Inferior parietal cortex (tissue), 1 donor: ENCODE measurements around the gene KLK8.

Experiments
- DNase-seq: peaks from one replicate; pipeline ENCODE4 v3.0.0-alpha.2; 2016; ENCODE audit errors: extremely low spot score

The KLK8 gene

DNA sequence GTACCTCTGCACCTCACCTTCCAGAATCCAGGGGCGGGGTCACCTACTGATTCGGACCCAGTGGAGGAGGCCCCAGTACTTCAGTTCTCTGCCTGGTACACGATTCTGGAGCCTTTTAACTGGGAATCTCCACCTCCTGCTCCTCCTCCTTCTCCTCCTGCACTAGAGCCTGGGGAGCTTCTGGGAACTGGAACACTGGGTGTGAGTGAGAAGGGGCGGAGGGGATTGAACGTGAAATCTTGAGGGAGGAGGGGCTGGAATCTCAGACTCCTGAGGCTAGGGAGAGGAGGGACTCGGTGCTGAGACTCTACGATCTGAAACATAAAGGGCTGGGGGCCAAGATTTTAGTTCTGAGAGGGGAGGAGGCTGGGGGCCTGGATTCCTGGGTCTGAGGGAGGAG is at the start of gene KLK8:
KLK8 (minus strand) TSS at position 90 of the 400 bp plus-strand sequence. CDS start 437 bp downstream, outside the sequence.
- DNase-seq = no peak

- DNase-seq = no peak
These were observed 45.6 kb upstream of the KLK8 start for GRCh38 chr19:51047031-51047335.

GRCh38 chr19:51044327-51044726 is 42.9 kb upstream of the KLK8 start:
- no peak for DNase-seq

DNA sequence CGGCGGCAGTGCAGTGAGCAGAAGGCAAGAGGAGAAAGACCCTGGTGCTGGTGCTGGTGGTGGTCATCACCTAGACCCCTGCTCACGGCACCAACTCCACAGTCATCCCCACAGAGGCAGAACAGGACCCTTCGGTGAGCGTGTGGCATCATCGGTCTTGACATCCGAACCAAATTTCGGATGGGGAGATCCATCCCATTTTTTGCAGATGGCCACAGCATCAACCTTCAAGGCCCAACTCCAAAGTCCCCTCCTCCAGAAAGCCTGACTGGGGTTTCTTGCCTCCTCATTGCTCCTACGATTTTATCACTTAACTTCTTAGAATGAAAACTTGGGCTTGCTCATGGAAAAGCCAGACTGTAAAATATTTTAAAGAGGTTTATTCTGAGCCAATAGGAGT is 42.1 kb upstream of the KLK8 start:
- no peak for DNase-seq

DNA sequence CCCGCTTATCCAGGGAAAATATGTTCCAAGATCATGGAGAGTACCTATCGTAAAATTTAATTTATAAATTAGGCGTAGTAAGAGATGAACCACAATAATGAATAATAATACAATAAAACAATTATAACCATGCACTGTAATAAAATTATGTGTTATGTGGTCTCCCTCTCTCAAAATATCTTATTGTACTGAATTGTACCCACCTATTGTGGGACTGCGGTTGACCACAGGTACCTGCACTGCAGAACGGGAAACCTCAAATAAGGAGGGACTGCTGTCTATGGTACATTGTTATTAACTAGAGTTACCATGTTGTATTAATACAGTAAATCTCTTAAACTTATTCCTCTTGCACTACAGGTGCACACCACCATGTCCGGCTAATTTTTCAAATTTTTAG is 38.7 kb upstream of the KLK8 start:
- DNase-seq = no peak

- DNase-seq = no peak
These were observed 35.1 kb upstream of the KLK8 start for GRCh38 chr19:51036519-51036918.

- no peak for DNase-seq
These were observed 33.3 kb upstream of the KLK8 start, which contains the start of gene KLK12 for GRCh38 chr19:51034704-51035103. KLK12 (minus strand) TSS chr19:51035002; CDS start chr19:51034621, 381 bp downstream.

- no peak for DNase-seq
These were observed 30.4 kb upstream of the KLK8 start for GRCh38 chr19:51031880-51032225.

DNA sequence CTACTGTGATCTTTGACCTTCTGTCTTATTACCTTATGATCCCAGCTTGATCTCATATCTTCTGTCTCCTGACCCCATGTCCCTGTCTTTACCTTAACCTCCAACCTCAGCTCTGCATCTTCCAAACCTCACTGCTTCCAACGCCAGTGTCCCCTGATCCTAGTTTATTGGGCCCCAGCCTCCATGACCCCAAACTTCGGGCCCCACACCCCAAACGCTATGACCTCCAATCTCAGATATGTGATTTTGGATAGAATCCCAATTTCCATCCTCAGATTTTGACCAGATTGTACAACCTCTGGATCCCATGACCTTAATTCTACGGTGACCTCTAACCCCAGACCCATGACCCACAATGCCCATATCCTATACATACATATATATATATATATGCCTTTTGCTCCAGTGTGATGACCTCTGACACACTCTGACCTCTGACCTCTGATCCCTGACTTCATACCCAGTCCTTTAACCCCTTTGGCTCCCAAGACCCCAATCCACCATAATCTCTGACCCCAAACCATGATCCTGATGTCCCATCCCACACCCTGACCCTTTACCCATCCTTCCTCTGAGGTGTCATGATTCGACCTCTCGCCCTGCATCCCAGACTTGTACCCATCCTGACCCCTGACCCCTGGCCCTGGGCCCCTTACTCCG is 29.9 kb upstream of the KLK8 start:
- no peak for DNase-seq

DNA sequence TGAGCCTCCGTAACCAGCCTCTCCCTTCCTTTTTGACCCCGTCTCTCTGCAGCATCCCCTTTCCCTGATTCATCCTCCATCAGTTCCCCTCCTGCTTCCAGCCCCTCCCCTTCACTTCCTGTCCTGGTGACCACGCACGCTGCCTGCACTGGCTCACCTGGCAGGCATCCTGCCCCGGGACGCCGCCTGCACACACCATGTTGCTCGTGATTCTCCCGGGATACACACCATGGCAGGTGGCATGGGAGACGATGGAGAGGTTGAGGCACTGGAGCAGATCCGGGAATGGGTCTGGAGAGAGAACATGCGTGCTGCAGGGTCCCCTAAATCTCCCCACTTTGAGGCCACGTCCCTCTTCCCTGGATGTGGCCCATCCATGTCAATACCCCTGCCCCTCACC is 29.2 kb upstream of the KLK8 start:
- DNase-seq = no peak

GRCh38 chr19:51029718-51030117 is 28.3 kb upstream of the KLK8 start:
- DNase-seq = no peak

GRCh38 chr19:51027873-51028272 is 26.5 kb upstream of the KLK8 start:
- no peak for DNase-seq

- no peak for DNase-seq
These were observed 25.9 kb upstream of the KLK8 start for GRCh38 chr19:51027126-51027806.

DNA sequence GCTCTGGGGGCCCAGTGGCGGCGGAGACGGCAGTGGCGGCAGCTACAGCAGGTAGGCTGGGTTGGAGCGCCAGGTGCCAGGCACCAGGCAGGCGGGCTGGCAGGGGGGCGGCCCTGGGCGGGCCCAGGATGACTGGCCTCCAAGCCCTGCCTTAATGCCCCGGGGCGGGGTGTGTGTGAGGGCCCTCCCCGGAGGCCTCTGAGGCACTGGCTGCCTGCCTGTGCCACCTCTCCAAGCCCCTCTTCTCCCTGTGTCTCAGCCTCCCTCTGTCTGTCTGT is 25.1 kb upstream of the KLK8 start, which contains the start of gene KLK11:
KLK11 (minus strand) TSS at position 63 of the 278 bp plus-strand sequence. CDS start 985 bp downstream, outside the sequence.
- DNase-seq = no peak

DNA sequence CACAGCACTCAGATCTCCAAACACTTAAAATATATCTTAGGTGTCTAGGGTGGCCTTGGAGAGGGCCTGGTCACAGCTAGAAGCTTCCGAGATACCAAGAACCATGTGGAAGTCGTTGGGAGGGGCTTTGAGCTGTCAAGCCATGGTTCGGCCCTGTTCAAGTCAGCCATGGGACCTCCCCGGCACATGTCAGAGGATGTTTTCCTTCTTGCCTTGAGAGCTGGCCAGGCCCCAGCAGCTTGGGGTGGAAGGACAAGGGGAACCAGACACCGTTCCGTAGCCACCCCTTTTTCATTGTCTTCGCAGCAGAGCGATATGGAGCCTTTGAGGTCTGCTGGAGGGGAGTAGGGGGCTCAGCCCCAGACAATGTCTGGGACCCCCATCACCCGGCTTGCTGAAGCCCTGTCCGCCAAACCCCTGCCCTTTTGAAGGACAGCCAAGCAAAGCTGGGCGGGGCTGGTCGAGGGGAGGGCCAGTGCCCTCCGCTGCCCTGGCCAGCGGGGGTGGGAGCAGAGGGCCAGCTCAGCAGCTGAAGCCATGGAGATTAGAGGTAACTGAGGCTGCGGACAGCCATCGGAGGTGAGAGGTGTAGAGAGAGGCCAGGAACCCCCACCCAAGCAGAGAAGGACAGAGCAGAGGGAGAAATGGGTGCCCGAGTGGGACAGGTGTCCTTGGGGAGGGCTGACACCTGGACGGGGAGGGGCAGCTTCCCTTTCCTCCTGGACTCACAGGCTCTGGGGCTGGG is 24.6 kb upstream of the KLK8 start:
- DNase-seq = no peak

DNA sequence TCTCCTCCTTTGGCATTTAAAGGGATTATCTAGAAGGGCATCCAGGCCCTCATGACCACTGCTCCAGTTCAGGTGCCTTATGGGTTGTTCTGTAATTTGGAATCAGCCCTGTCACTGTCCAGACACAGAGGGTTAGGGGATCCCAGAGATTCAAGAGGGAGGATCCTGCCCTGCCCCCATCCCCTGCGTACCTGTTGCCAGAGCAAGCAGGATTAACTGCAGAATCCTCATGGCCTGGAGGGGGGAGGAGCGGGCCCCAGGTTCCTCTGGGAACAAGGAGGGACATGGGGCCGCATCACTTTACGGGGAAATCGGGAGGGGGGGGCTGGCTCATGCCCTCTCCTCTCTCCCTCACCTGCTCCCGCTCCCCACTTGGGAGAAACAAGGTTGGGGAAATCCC is 24.0 kb upstream of the KLK8 start:
- DNase-seq = no peak

DNA sequence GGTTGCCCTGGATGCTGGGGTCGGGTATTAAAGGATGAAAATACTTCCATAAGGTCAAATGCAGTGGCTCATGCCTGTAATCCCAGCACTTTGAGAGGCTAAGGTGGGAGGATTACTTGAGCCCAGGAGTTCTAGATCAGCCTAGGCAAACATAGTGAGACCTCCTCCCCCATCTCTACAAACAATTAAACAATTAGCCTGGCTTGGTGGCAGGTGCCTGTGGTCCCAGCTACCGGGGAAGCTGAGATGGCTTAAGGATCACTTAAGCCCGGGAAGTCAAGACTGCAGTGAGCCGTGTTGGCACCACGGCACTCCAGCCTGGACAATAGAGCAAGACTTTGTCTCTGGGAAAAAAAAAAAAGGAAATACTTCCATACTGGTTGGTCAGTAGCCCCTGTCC is 23.5 kb upstream of the KLK8 start:
- DNase-seq = no peak

DNA sequence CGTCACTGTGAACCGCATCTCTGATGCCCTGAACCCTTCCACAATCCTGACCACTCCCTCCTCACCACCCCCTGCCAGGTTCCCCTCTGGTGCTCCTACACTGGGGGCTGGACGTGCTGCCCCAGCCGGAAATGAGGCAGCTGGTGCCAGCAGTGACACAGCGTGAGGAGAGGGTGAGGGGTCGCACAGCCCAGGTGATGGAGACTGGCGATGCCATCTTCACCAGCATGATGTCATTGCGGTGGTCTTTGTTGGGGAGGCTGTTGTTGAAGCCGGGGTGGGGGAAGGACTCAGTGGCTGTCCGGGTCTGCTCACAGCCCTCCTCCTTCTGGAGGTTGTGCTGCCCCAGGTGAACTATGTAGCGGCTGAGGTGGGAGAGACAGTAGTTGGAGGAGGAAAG is 22.5 kb upstream of the KLK8 start:
- no peak for DNase-seq

DNA sequence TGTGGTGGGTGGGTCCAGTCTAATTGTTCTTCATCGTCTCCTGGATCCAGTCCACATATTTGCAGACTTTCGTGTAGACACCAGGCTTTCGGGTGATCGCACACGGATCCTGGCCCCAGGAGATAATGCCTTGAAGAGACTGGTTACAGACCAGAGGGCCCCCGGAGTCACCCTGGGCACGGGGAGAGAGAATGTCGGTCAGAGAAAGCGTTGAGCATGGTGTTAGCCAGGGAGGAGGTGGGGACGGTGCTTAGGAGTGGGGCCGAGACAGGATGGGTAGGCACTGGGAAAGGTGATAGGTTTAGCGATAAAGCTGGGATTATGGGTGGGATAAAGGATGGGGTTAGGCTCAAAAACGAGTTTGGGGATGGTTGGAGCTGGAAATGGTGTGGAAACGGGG is 21.1 kb upstream of the KLK8 start:
- DNase-seq = no peak

DNA sequence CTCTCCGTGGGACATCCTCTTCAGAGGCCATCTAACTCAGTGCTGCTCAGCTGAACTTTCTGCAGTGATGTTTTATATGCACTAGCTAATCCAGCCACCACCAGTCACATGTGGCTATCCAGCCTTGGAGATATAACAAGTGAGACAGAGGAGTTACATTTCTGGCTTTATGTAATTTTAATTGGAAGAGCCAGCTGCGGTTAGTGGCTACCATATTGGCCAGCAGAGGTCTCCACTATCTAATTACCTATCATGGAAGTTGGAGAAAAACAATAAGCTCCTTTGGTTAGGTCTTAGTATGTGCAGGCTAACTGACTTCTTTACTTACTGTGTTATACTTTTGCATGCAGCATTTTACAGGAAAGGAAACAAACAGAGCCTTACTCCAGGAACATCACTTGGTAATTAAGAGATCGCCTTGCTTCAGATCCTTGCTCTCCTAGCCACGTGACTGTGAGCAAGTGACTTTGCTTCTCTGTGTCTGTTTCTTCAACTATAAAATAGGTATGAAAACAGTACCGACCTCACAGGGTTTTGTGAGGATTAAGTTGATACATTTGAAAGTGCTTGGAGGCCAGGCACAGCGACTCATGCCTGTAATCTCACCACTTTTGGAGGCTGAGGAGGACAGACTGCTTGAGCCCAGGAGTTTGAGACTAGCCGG is 19.7 kb upstream of the KLK8 start:
- DNase-seq = peak; percentile 64

DNA sequence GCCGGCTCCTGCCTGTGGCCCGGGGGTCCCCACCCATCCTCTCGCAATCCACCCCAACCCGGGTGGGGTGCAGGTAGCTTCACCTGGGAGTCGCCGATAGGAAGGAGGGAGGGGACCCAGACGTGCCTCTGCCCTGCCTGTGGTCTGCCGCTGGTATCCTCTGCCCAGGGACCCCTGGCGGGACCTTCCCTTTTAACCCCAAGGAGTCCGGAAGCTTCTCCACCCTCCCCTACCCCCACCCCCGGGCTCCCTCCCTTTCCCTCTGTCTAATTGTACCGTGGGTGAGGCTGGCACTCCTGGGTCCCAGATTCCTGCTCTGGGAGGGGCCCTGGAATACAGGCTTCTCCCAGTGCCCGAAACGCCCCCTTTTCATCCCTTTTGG is 18.1 kb upstream of the KLK8 start, which contains the start of gene KLK10:
KLK10 (minus strand) TSS at position 166 of the 382 bp plus-strand sequence. CDS start 579 bp downstream, outside the sequence.
- DNase-seq = no peak

GRCh38 chr19:51018745-51019543 is 17.5 kb upstream of the KLK8 start:
- DNase-seq = no peak
